GM21717 (cell line): ENCODE data around the gene TMA16.
"Not testable (repeated sequence)": the region's sequence is repeated elsewhere in the genome, so short reads cannot be mapped to it uniquely, and the experiment has no call there.

Experiments used
- ATAC-seq: cut with Tn5 transposase; IDR thresholded peaks from one replicate; pipeline ENCODE4 v1.9.1; 2021; ENCODE audit warnings: mild to moderate bottlenecking, moderate library complexity; ENCODE audit not compliant: unreplicated experiment

TMA16 gene

GRCh38 chr4:163494360-163495241 lies at the start of gene TMA16:
Gene TMA16, plus strand, starts transcription at chr4:163494690. Its CDS starts 112 bp downstream, at chr4:163494802.
- ATAC-seq, result peak; percentile 93

GRCh38 chr4:163447023-163447422 lies 47.5 kb upstream of the TMA16 start:
- not testable (repeated sequence) for ATAC-seq

- no peak for ATAC-seq
Observed at GRCh38 chr4:163447481-163447880, 47.0 kb upstream of the TMA16 start.

- no peak for ATAC-seq
Observed at GRCh38 chr4:163448540-163449203, 45.8 kb upstream of the TMA16 start.

GRCh38 chr4:163462556-163462955 lies 31.9 kb upstream of the TMA16 start:
- no peak for ATAC-seq

- ATAC-seq, result no peak
Observed at GRCh38 chr4:163467082-163467770, 27.3 kb upstream of the TMA16 start.

- no peak for ATAC-seq
Observed at GRCh38 chr4:163470391-163470790, 24.1 kb upstream of the TMA16 start.

GRCh38 chr4:163473130-163473529 lies 21.4 kb upstream of the TMA16 start:
- ATAC-seq, result no peak

- no peak for ATAC-seq
Observed at GRCh38 chr4:163473576-163473975, 20.9 kb upstream of the TMA16 start, which contains the start of gene TKTL2. Gene TKTL2, minus strand, starts transcription at chr4:163473754. Its CDS starts 20 bp downstream, at chr4:163473734.

- no peak for ATAC-seq
Observed at GRCh38 chr4:163474027-163474426, 20.5 kb upstream of the TMA16 start.

- ATAC-seq, result no peak
Observed at GRCh38 chr4:163476761-163477438, 17.6 kb upstream of the TMA16 start.

- ATAC-seq, result peak; percentile 55
Observed at GRCh38 chr4:163482190-163482589, 12.3 kb upstream of the TMA16 start.

GRCh38 chr4:163484906-163485305 lies 9.6 kb upstream of the TMA16 start:
- ATAC-seq, result peak; percentile 47

GRCh38 chr4:163485589-163485988 lies 8.9 kb upstream of the TMA16 start:
- ATAC-seq, result no peak

- no peak for ATAC-seq
Observed at GRCh38 chr4:163486321-163486720, 8.2 kb upstream of the TMA16 start.

- no peak for ATAC-seq
Observed at GRCh38 chr4:163489929-163490328, 4.6 kb upstream of the TMA16 start.

GRCh38 chr4:163492951-163493504 lies 1.5 kb upstream of the TMA16 start:
- no peak for ATAC-seq

GRCh38 chr4:163493643-163494359 lies 689 bp upstream of the TMA16 start:
- peak; percentile 20 for ATAC-seq

- peak; percentile 20 for ATAC-seq
Observed at GRCh38 chr4:163495900-163496299, 1.4 kb downstream of the TMA16 start.

GRCh38 chr4:163500586-163500985 lies 6.1 kb downstream of the TMA16 start:
- ATAC-seq, result no peak
